Uterus (tissue), 4 donors: ENCODE measurements around the gene KCNMA1. TPM values are rescaled to one million over a fixed set of nuclear protein-coding genes. Genes with fewer than 3 reads are reported as not detected.
A peak's percentile ranks its signal among the peaks of the same experiment; 100 is the strongest.

ENCODE experiments used
- DNase-seq, 2 donors: peaks; one replicate each; pipeline ENCODE4 v3.0.0-alpha.2; 2019 to 2020
- H3K27ac ChIP-seq, 2 donors: fragments of 200-600 bp; sonication (generic); 1 replicate in 1 of 2; 2 replicates in 1 of 2; pipeline ENCODE4 v1.5.1; 2016 to 2018
- H3K27me3 ChIP-seq, 2 donors: fragments of 200-600 bp; sonication (generic); one replicate each; pipeline ENCODE4 v1.5.1; 2018 to 2019; ENCODE audit warnings: control low read depth in 1 of 2
- H3K36me3 ChIP-seq, 2 donors: fragments of 200-600 bp; sonication (generic); one replicate each; pipeline ENCODE4 v1.5.1; 2019; ENCODE audit warnings: control low read depth in 1 of 2
- H3K4me1 ChIP-seq, 2 donors: fragments of 200-600 bp; sonication (generic); one replicate each; pipeline ENCODE4 v1.5.1; 2018 to 2019; ENCODE audit warnings: control low read depth in 1 of 2
- H3K4me3 ChIP-seq, 2 donors: fragments of 200-600 bp; sonication (generic); 1 replicate in 1 of 2; 2 replicates in 1 of 2; pipeline ENCODE4 v1.5.1; 2018 to 2019; ENCODE audit warnings: mild to moderate bottlenecking in 1 of 2
- H3K9me3 ChIP-seq, 2 donors: fragments of 200-600 bp; sonication (generic); one replicate each; pipeline ENCODE4 v1.5.1; 2019; ENCODE audit warnings: control low read depth in 1 of 2
- POLR2A ChIP-seq, 2 donors: fragments of 450-650 bp; IDR thresholded peaks; one replicate each; pipeline ENCODE4 v1.6.1; 2016; ENCODE audit warnings: antibody characterized with exemption in 2 of 2, mild to moderate bottlenecking in 1 of 2, moderate library complexity in 1 of 2
- intact Hi-C: fragments of 100-400 bp; cut with DNase I; formaldehyde crosslinking; loops from one replicate; pipeline ENCODE4 v1.15.1; 2023; ENCODE audit warnings: low total_unique reads
- total RNA-seq, 4 donors: library from RNA; depleted of rRNA in 3 of 4; stranded (reverse); fragments of >200 nt in 3 of 4; gene quantifications; one replicate each; pipeline versions ENCODE4 v1.1.0 to v1.2.4, GENCODE V29; 2014 to 2023
- TF ChIP-seq, protein P1 (sequence below), 4 experiments: fragments of 200-600 bp in 2 of 4; fragments of 450-650 bp in 2 of 4; sonication (generic) in 2 of 4; IDR thresholded peaks; one replicate each; pipeline ENCODE4 v1.5.1; 2016 to 2019; ENCODE audit warnings: antibody characterized with exemption in 4 of 4, mild to moderate bottlenecking in 2 of 4, moderate library complexity in 1 of 4
- donor health status: DM: yes; HTN: yes; CAD: no.

KCNMA1 gene
- total RNA-seq, 4 donors from 2014 or later = 86.2 to 236 (median 164) TPM

GRCh38 chr10:76935941-76936613 lies 701.5 kb downstream of the KCNMA1 start:
- no peaks in the 10 kb centered on the region for H3K36me3 ChIP-seq
- no peaks in the 10 kb centered on the region for H3K9me3 ChIP-seq
- intact Hi-C loops = no loop called here
- H3K27ac ChIP-seq = peak overlapping the region in 1 of 2 donors; percentile 8
- TF ChIP-seq POLR2A (IDR thresholded peaks at IDR 0.05) = no peak
- TF ChIP-seq, protein P1, sequence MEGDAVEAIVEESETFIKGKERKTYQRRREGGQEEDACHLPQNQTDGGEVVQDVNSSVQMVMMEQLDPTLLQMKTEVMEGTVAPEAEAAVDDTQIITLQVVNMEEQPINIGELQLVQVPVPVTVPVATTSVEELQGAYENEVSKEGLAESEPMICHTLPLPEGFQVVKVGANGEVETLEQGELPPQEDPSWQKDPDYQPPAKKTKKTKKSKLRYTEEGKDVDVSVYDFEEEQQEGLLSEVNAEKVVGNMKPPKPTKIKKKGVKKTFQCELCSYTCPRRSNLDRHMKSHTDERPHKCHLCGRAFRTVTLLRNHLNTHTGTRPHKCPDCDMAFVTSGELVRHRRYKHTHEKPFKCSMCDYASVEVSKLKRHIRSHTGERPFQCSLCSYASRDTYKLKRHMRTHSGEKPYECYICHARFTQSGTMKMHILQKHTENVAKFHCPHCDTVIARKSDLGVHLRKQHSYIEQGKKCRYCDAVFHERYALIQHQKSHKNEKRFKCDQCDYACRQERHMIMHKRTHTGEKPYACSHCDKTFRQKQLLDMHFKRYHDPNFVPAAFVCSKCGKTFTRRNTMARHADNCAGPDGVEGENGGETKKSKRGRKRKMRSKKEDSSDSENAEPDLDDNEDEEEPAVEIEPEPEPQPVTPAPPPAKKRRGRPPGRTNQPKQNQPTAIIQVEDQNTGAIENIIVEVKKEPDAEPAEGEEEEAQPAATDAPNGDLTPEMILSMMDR (IDR thresholded peaks at IDR 0.05) = no peak
- no peaks in the 10 kb centered on the region for H3K4me1 ChIP-seq
- H3K27me3 ChIP-seq = no peaks in the 10 kb centered on the region
- no peak overlapping the region for H3K4me3 ChIP-seq
- DNase-seq = no peak

DNA sequence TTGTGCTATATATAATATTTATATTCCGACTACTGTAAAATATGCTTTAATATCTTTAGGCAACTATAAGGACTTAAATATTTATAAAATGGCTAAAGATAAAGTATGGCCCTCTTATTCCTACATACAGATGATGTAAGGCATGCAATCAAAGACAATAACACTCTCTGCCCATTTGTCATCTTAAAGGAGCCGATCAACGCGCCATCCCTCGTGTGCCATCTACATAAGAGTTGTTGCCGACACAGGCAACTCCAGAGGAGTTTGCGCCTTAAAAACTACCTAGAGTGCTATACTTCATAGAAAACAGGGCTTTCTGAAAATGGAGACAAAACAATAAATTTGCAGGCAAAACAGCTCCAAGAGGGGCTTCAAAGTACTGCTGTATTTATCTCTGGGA lies 709.0 kb downstream of the KCNMA1 start:
- Histone ChIP-seq H3K4me1 (no peaks in the 10 kb centered on the region), H3K27ac (no peak overlapping the region), H3K9me3 (no peaks in the 10 kb centered on the region), H3K36me3 (no peaks in the 10 kb centered on the region), H3K27me3 (no peaks in the 10 kb centered on the region), H3K4me3 (no peak overlapping the region)
- intact Hi-C loops = no loop called here
- DNase-seq = no peak
- TF ChIP-seq, protein P1 (IDR thresholded peaks at IDR 0.05) = no peak
- TF ChIP-seq POLR2A (IDR thresholded peaks at IDR 0.05) = no peak

GRCh38 chr10:76925636-76926405 lies 711.8 kb downstream of the KCNMA1 start:
- no peak overlapping the region for H3K27ac ChIP-seq
- no peak overlapping the region for H3K4me3 ChIP-seq
- TF ChIP-seq, protein P1 (IDR thresholded peaks at IDR 0.05) = no peak
- no peak for TF ChIP-seq POLR2A (IDR thresholded peaks at IDR 0.05)
- intact Hi-C loops = no loop called here
- no peaks in the 10 kb centered on the region for H3K27me3 ChIP-seq
- no peaks in the 10 kb centered on the region for H3K4me1 ChIP-seq
- DNase-seq = no peak
- no peaks in the 10 kb centered on the region for H3K36me3 ChIP-seq
- no peaks in the 10 kb centered on the region for H3K9me3 ChIP-seq

GRCh38 chr10:76922666-76923065 lies 714.9 kb downstream of the KCNMA1 start:
- no peaks in the 10 kb centered on the region for H3K27me3 ChIP-seq
- no peaks in the 10 kb centered on the region for H3K36me3 ChIP-seq
- no peaks in the 10 kb centered on the region for H3K9me3 ChIP-seq
- no peak for DNase-seq
- H3K4me1 ChIP-seq = no peaks in the 10 kb centered on the region
- no peak for TF ChIP-seq POLR2A (IDR thresholded peaks at IDR 0.05)
- TF ChIP-seq, protein P1 (IDR thresholded peaks at IDR 0.05) = no peak
- intact Hi-C loops = no loop called here
- H3K27ac ChIP-seq = no peak overlapping the region
- no peak overlapping the region for H3K4me3 ChIP-seq

DNA sequence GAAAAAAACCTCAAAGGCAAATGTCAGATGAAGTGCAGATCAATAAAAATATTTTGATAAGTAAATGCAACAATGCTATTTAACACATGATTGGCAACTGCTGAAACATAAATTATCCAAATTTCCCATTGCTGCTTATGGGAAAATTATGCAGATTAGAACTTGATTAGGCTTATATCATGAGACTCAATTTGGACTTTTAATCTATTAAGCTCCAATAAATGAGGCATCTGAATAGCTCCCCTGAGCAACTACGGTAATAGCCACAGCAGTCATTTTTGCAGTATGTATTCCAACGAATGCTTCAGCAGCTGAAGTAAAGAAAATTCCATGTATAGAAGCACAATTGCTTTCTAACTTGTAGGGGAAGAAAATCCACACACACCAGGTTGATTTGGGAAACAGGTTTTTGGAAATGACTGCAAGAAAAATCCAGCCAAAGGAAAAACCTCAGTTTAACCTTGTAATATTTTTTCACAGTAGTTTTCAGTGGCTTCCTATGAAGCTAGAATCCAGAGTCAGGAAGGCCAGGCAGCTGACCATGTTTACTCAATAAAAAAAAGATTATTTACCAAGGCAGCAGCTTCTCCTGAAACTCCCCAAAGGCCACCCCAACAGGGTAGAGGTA lies 716.1 kb downstream of the KCNMA1 start:
- no peaks in the 10 kb centered on the region for H3K9me3 ChIP-seq
- TF ChIP-seq, protein P1 (IDR thresholded peaks at IDR 0.05) = no peak
- TF ChIP-seq POLR2A (IDR thresholded peaks at IDR 0.05) = no peak
- no peaks in the 10 kb centered on the region for H3K27me3 ChIP-seq
- no peaks in the 10 kb centered on the region for H3K4me1 ChIP-seq
- no peaks in the 10 kb centered on the region for H3K36me3 ChIP-seq
- H3K27ac ChIP-seq = peak overlapping the region; percentile 26 to 41
- DNase-seq = no peak
- intact Hi-C loops = no loop called here
- no peak overlapping the region for H3K4me3 ChIP-seq
